MM.1S (cell line): ENCODE measurements around the gene TUBGCP6.

ENCODE experiments used
- EZH2 ChIP-seq: fragments of 300-600 bp; sonication (generic); optimal IDR thresholded peaks from 2 replicates; pipeline ENCODE3; 2017; ENCODE audit warnings: low read depth, mild to moderate bottlenecking, antibody characterized with exemption, low read length, mixed read lengths
- TF ChIP-seq, protein P1 (sequence below): fragments of 300-600 bp; sonication (generic); IDR thresholded peaks from 2 replicates; pipeline ENCODE4 v1.5.1; 2016; ENCODE audit warnings: antibody characterized with exemption, low read length, mixed read lengths

DNA sequence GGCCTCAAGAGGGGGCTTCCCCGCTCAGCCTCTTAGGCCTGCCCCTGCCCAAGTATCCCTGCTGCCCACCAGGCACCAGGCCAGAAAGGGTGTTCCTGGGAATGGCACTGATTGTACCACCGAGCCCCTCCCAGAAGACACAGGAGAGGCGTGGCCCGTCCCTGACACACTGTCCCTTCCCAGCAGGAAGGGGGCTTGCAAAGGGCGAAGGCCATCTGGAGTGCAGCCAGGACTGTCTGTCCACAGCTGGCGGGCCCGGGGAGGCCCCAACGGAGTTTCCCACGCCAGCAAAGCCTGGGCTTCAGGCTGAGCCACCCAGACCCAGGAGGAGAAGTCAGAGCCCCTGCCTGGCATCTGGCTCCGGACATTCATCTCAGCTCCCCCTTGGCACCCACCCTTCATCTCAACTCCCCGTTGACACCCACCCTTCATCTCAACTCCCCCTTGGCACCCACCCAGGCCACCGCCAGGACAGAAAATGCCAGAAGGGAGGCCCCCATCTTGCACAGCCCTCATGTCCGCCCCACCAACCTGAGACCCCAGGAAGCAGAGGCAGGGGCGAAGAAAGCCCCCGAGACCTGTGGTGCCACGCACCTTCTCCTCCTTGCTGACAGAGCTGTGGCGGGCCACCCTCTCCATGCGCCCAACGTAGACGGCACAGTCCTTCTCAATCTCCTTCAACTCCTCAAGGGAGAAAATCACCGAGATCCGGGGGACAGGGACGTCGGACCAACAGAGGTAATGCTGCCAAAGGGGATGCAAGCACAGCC lies 19.4 kb downstream of the TUBGCP6 start:
- TF ChIP-seq, protein P1, sequence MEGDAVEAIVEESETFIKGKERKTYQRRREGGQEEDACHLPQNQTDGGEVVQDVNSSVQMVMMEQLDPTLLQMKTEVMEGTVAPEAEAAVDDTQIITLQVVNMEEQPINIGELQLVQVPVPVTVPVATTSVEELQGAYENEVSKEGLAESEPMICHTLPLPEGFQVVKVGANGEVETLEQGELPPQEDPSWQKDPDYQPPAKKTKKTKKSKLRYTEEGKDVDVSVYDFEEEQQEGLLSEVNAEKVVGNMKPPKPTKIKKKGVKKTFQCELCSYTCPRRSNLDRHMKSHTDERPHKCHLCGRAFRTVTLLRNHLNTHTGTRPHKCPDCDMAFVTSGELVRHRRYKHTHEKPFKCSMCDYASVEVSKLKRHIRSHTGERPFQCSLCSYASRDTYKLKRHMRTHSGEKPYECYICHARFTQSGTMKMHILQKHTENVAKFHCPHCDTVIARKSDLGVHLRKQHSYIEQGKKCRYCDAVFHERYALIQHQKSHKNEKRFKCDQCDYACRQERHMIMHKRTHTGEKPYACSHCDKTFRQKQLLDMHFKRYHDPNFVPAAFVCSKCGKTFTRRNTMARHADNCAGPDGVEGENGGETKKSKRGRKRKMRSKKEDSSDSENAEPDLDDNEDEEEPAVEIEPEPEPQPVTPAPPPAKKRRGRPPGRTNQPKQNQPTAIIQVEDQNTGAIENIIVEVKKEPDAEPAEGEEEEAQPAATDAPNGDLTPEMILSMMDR = no peak
- no peak for TF ChIP-seq EZH2
